ENCODE measurements around the gene BPHL. TPM values are rescaled to one million over a fixed set of nuclear protein-coding genes. Genes with fewer than 3 reads are reported as not detected.

BPHL gene
- polyA plus RNA-seq, 1 donor from 2014 or later: 74.9 TPM

DNA sequence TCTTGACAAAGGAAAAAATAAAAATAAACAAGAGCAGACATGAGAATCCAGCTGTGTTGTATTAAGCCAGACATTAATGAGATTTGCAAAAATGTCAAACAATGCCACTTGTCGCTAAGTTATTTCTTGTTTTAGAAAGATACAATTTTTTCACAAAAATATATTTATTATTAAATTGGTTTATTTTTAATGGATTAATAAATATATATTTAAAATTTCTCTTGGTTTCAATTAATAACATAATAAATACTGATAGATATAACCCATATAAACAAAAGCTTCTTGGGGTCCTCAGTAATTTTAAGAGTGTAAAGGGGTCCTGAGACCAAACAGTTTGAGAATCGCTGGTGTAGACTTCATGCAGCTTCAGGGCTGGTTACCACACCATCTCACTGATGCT, 82.9 kb downstream of the BPHL start:
- Histone ChIP-seq H3K36me3 (ENCODE audit: insufficient read depth, low read length) (no peaks in the 10 kb centered on the region), H3K4me2 (ENCODE audit: low read length) (no peak overlapping the region), H3K27me3 (ENCODE audit: insufficient read depth, low read depth, low read length) (no peaks in the 10 kb centered on the region), H3K9me3 (ENCODE audit: low read length) (no peaks in the 10 kb centered on the region), H3K4me3 (ENCODE audit: low read length) (no peak overlapping the region), H2AFZ (ENCODE audit: low read depth, low read length) (no peak overlapping the region), H3K9me2 (ENCODE audit: insufficient read depth, low read length) (no peaks in the 10 kb centered on the region), H3F3A (ENCODE audit: insufficient read depth, low read length, poor library complexity, severe bottlenecking) (no peaks in the 10 kb centered on the region), H4K20me1 (ENCODE audit: insufficient read depth) (no peaks in the 10 kb centered on the region), H3K79me2 (replicated peaks; ENCODE audit: insufficient read depth, low read length) (no peaks in the 10 kb centered on the region), H3K27ac (ENCODE audit: low read length) (no peak overlapping the region), H3K9ac (ENCODE audit: low read length) (no peak overlapping the region)
- TF ChIP-seq EP300 (conservative IDR thresholded peaks at IDR 0.05; ENCODE audit: poor library complexity, severe bottlenecking) (no peak), EZH2 (IDR thresholded peaks at IDR 0.05; ENCODE audit: borderline replicate concordance, insufficient read depth, low read length, poor library complexity, severe bottlenecking) (no peak), MXI1 (conservative IDR thresholded peaks at IDR 0.05; ENCODE audit: poor library complexity, severe bottlenecking) (no peak), SMC3 (conservative IDR thresholded peaks at IDR 0.05; ENCODE audit: poor library complexity) (no peak), RAD21 (conservative IDR thresholded peaks at IDR 0.05) (no peak), TAF1 (IDR thresholded peaks at IDR 0.05; ENCODE audit: low read depth) (no peak), POLR2AphosphoS5 (IDR thresholded peaks at IDR 0.05) (no peak)
- TF ChIP-seq, protein P1, sequence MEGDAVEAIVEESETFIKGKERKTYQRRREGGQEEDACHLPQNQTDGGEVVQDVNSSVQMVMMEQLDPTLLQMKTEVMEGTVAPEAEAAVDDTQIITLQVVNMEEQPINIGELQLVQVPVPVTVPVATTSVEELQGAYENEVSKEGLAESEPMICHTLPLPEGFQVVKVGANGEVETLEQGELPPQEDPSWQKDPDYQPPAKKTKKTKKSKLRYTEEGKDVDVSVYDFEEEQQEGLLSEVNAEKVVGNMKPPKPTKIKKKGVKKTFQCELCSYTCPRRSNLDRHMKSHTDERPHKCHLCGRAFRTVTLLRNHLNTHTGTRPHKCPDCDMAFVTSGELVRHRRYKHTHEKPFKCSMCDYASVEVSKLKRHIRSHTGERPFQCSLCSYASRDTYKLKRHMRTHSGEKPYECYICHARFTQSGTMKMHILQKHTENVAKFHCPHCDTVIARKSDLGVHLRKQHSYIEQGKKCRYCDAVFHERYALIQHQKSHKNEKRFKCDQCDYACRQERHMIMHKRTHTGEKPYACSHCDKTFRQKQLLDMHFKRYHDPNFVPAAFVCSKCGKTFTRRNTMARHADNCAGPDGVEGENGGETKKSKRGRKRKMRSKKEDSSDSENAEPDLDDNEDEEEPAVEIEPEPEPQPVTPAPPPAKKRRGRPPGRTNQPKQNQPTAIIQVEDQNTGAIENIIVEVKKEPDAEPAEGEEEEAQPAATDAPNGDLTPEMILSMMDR (IDR thresholded peaks at IDR 0.05; ENCODE audit: poor library complexity, severe bottlenecking): no peak
- TF ChIP-seq, protein P2, sequence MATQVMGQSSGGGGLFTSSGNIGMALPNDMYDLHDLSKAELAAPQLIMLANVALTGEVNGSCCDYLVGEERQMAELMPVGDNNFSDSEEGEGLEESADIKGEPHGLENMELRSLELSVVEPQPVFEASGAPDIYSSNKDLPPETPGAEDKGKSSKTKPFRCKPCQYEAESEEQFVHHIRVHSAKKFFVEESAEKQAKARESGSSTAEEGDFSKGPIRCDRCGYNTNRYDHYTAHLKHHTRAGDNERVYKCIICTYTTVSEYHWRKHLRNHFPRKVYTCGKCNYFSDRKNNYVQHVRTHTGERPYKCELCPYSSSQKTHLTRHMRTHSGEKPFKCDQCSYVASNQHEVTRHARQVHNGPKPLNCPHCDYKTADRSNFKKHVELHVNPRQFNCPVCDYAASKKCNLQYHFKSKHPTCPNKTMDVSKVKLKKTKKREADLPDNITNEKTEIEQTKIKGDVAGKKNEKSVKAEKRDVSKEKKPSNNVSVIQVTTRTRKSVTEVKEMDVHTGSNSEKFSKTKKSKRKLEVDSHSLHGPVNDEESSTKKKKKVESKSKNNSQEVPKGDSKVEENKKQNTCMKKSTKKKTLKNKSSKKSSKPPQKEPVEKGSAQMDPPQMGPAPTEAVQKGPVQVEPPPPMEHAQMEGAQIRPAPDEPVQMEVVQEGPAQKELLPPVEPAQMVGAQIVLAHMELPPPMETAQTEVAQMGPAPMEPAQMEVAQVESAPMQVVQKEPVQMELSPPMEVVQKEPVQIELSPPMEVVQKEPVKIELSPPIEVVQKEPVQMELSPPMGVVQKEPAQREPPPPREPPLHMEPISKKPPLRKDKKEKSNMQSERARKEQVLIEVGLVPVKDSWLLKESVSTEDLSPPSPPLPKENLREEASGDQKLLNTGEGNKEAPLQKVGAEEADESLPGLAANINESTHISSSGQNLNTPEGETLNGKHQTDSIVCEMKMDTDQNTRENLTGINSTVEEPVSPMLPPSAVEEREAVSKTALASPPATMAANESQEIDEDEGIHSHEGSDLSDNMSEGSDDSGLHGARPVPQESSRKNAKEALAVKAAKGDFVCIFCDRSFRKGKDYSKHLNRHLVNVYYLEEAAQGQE (IDR thresholded peaks at IDR 0.05; ENCODE audit: borderline replicate concordance): no peak

Small RNAs within 50 kb of the gene (small RNA-seq; reads per million reads assigned to genes)
- 0 reads per million in 3 experiments for gene RNA5SP201

Other genes with a start within 250 kb of the BPHL start
- 0.46 and 0.74 TPM in 2 replicates for gene SERPINB9, start 215.4 kb upstream of the BPHL start, polyA plus RNA-seq
- gene SERPINB6, start 147.1 kb upstream of the BPHL start, polyA plus RNA-seq: 1.9 and 2.3 TPM in 2 replicates
- 33.2 and 47.7 TPM in 2 replicates for gene NQO2, start 118.8 kb upstream of the BPHL start, polyA plus RNA-seq
- 8.5 and 10.4 TPM in 2 replicates for gene RIPK1, start 50.2 kb upstream of the BPHL start, polyA plus RNA-seq
- 1,088 and 1,361 TPM in 2 replicates for gene TUBB2A, start 38.8 kb downstream of the BPHL start, polyA plus RNA-seq
- 3,172 and 3,711 TPM in 2 replicates for gene TUBB2B, start 108.9 kb downstream of the BPHL start, polyA plus RNA-seq
- gene PSMG4, start 140.2 kb downstream of the BPHL start, polyA plus RNA-seq: 52.0 and 53.8 TPM in 2 replicates